ENCODE measurements around the gene TLE4.
A peak's percentile ranks its signal among the peaks of the same experiment; 100 is the strongest.

TLE4 gene

DNA sequence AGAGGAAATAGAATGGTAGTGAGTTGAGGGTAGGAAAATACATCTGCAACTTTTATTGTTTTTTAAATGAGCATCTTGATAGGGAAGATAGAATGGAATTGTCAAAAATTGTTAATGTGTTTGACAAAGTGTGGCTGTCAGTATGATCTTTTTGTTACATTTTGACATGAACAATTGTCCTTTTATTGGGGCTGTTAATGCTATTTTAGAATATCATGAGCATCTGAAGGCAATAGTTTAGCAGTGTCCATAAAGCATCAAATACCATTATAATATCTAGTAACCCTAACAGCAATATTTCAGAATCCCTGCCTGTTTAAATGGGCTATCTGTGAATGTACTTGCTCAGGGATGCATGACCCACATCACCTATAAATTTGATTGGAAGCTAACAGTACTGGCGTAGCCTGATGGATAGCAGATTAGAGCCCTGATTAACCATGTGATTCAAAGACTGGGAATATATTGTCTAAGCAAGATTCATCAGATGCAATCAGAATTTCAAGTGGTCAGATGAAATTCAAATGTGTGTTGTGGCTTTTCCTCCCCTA, 37.8 kb downstream of the TLE4 start:
- in situ Hi-C loops (cut with HindIII; ENCODE audit: low sequenced_read_pairs) = no loop called here
- DNase-seq (ENCODE audit: low read depth, low spot score) = no peak
- no peak overlapping the region for H3K4me3 ChIP-seq (ENCODE audit: low read depth, low read length)
- no peak for TF ChIP-seq CTCF (IDR thresholded peaks at IDR 0.05; ENCODE audit: low read depth, low read length)

- no peak overlapping the region for H3K4me3 ChIP-seq (ENCODE audit: low read depth, low read length)
- in situ Hi-C loops (cut with HindIII; ENCODE audit: low sequenced_read_pairs) = no loop called here
- DNase-seq (ENCODE audit: low read depth, low spot score) = peak; percentile 79
- TF ChIP-seq CTCF (IDR thresholded peaks at IDR 0.05; ENCODE audit: low read depth, low read length) = no peak
Measured at GRCh38 chr9:79610019-79610631, 38.4 kb downstream of the TLE4 start.

GRCh38 chr9:79610791-79611614, 39.2 kb downstream of the TLE4 start:
- in situ Hi-C loops (cut with HindIII; ENCODE audit: low sequenced_read_pairs) = no loop called here
- DNase-seq (ENCODE audit: low read depth, low spot score) = peak; percentile 96
- no peak for TF ChIP-seq CTCF (IDR thresholded peaks at IDR 0.05; ENCODE audit: low read depth, low read length)
- H3K4me3 ChIP-seq (ENCODE audit: low read depth, low read length) = no peak overlapping the region

DNA sequence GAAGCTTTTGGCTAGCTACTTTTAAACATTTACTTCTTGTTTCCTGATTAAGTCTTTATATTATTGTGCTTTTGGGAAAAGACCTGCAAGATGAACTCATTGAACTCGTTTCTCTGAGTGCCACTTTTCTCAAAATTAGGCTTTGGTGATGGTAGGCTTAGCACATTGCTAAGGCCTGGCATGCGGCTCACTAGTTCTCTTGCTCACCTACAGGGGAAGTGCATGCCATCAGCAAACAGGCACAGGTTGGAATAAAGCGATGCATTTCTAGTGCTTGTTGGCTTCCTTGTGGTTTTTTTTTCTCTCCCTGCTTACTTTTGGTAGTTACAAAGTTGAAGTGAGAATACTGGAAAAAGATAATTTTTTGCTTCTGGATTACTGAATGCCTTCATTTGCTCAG, 41.4 kb downstream of the TLE4 start:
- no peak for DNase-seq (ENCODE audit: low read depth, low spot score)
- no peak for TF ChIP-seq CTCF (IDR thresholded peaks at IDR 0.05; ENCODE audit: low read depth, low read length)
- in situ Hi-C loops (cut with HindIII; ENCODE audit: low sequenced_read_pairs) = no loop called here
- H3K4me3 ChIP-seq (ENCODE audit: low read depth, low read length) = no peak overlapping the region

GRCh38 chr9:79615038-79615437, 43.3 kb downstream of the TLE4 start:
- in situ Hi-C loops (cut with HindIII; ENCODE audit: low sequenced_read_pairs) = no loop called here
- no peak overlapping the region for H3K4me3 ChIP-seq (ENCODE audit: low read depth, low read length)
- TF ChIP-seq CTCF (IDR thresholded peaks at IDR 0.05; ENCODE audit: low read depth, low read length) = no peak
- no peak for DNase-seq (ENCODE audit: low read depth, low spot score)

DNA sequence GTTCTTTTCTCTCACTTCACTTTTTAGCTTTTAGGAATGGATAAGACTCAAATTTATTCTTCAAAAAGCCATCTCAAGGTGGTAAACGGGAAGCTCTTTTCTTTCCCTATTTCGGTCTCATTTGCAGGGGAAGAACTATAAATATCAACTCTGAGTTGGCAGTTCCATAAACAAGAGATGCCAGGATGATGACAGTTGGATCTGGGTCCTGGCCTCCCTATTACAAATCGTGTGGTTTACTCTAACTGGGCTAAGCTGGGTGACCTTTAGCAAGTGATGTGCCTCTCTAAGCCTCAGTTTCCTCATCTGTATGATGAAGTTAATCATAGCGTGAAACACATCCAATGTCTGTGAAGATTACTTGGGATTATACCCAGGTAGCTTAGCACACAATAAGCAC, 44.2 kb downstream of the TLE4 start:
- DNase-seq (ENCODE audit: low read depth, low spot score) = no peak
- TF ChIP-seq CTCF (IDR thresholded peaks at IDR 0.05; ENCODE audit: low read depth, low read length) = no peak
- in situ Hi-C loops (cut with HindIII; ENCODE audit: low sequenced_read_pairs) = no loop called here
- H3K4me3 ChIP-seq (ENCODE audit: low read depth, low read length) = no peak overlapping the region
